NCI-H69 (cell line): ENCODE results near the gene TAP2.

ENCODE experiments used
- DNase-seq: peaks from one replicate; lab custom pipeline; 2025; lab: John Stamatoyannopoulos, UW

TAP2 gene

DNA sequence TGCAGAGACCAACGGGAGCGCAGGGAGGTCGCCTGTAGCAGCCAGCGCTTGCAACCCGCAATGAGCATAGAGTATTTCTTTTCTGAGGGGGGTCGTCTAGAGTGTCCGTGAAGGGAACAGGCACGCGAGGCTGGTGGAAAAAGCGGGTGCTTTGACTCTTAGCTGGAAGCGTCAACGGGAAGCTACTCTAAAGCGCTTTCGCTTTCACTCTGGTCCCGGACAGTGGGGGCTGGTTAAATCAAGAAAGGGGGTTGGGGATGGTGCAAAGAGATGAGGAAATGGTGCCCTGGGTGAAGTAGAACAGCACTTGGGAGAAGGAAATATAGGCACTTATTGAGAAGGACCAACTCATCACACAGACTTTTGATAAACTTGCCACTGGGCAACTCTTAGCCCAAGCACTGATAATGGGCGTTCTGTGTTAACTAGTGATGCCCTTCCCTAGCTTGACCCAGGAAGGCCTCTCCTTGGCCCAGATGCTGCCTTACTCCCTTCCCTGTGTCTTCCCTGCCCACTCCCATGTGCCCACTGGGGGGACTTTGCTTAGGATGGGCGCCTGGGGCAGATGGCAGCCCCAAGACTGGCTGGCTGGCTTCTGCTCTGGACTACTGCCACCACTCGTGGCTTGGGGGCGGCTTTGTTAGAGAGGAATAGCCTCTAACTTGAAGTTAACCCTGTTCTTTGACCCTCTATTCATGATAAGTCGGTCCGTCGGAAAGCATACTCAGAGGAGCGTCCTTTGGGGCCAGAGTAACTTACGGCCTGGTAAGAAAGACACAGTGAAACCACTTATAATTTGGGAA, 16.0 kb upstream of the TAP2 start:
- DNase-seq: no peak

DNA sequence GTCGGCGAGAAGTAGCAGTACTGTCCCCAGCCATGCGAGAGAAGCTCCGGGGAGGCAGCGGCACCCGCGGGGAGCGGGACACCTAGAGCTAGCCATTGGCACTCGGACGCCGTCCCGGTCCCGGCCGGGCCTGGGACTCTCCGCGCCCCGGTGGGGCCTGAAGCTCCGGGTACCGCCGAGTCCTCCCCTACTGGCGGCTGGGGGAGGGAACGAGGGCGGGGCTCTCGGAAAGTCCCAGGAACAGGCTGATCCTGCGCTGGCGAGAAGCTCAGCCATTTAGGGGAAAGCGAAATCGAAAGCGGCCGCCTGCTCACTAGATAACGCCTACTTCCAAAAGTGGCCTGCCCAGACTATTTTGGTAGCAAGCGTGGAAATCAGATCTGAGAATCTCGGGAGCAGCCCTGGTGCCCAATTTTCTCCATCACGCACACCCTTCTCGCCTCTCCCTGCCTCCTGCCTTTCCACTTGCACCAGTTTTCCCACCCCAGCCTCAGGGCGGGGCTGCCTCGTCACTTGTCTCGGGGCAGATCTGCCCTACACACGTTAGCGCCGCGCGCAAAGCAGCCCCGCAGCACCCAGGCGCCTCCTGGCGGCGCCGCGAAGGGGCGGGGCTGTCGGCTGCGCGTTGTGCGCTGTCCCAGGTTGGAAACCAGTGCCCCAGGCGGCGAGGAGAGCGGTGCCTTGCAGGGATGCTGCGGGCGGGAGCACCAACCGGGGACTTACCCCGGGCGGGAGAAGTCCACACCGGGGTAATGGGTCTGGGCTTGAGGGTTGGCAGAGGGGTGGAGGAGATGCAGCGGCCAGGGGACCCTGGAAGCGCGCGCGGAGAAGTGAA, 15.2 kb upstream of the TAP2 start, which contains the start of the genes PSMB9 and TAP1:
Gene PSMB9, plus strand, starts transcription at position 652 of the 835 bp plus-strand sequence. Its CDS starts 38 bp downstream, at position 690.
Gene TAP1, minus strand, starts transcription at position 164 of the 835 bp plus-strand sequence. Its CDS starts 68 bp downstream, at position 96.
- DNase-seq: peak; percentile 85

- DNase-seq: peak; percentile 38
Measured at GRCh38 chr6:32852844-32853540, 14.5 kb upstream of the TAP2 start.

GRCh38 chr6:32852018-32852843, 13.7 kb upstream of the TAP2 start:
- no peak for DNase-seq

- no peak for DNase-seq
Measured at GRCh38 chr6:32851025-32851424, 12.5 kb upstream of the TAP2 start.

- no peak for DNase-seq
Measured at GRCh38 chr6:32849126-32849525, 10.6 kb upstream of the TAP2 start.

DNA sequence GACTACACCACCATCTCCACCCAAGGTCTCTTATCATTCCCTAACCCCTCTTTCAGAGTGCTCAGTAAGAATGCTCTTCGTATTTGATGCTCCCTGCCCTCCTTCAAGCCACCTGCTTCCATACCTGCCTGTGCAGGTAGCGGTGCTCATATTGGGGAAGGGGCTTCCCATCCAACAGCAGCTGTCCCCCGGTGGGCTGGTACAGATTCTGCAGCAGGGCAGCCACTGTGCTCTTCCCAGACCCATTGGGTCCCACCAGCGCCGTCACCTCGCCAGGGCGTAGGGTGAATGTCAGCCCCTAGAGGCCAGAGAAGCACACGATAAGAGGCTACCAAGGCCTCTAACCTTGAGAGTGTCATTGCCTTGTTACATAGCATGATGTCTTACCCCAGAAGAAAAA, 9.3 kb upstream of the TAP2 start:
- no peak for DNase-seq

GRCh38 chr6:32847004-32847403, 8.5 kb upstream of the TAP2 start:
- no peak for DNase-seq

DNA sequence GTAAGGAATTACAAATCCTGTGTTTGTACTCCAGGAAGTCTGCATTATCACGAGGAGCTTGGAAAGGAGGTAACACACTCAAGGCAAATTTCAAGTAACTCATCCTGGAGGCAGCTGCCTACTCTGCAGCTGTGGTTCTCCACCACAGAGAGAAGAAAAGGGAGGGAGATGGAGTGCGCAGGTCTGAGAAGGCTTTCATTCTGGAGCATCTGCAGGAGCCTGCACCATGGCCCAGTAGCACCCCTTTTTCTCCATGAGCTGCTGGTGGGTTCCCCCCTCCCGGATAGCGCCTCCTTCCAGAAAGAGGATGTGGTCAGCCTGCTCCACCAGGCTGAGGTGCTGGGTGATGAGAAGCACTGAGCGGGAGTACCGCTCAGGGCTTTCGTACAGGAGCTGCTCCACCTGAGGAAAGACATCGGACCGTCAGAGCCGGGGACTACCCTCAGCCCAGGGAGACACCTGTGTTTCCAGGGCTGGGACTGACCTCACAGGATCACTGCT, 6.9 kb upstream of the TAP2 start:
- DNase-seq: no peak

DNA sequence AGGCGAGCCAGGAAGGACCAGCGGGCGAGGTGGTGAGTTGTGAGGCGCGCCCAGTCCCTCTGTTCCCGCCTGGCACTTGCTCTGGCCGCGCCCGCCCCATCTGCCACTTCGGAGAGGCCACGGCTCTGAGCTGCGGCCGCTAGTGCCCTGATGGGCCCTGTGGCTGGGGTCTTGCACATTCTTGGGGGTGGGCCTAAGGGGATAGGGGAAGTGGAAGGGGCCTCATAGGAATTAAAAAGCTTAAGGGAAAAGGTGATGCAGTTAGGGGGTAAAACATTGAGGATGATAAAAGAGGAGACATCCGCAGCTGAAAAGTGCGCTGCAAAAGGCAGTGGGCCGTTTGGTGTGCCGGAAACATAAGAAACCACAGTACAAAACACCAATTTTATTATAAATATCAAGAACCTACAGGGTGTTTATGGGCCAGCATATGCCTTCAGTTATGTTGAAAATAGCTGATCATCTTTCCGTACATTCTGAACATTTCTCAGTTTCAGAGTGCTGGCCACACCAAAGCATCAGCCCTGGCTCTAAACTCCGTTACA, 6.4 kb upstream of the TAP2 start:
- DNase-seq: no peak

GRCh38 chr6:32843979-32844838, 5.7 kb upstream of the TAP2 start, which contains the start of gene PSMB8:
Gene PSMB8, minus strand, starts transcription at chr6:32844047. Its CDS starts 51 bp downstream, at chr6:32843996.
- DNase-seq: peak; percentile 95

DNA sequence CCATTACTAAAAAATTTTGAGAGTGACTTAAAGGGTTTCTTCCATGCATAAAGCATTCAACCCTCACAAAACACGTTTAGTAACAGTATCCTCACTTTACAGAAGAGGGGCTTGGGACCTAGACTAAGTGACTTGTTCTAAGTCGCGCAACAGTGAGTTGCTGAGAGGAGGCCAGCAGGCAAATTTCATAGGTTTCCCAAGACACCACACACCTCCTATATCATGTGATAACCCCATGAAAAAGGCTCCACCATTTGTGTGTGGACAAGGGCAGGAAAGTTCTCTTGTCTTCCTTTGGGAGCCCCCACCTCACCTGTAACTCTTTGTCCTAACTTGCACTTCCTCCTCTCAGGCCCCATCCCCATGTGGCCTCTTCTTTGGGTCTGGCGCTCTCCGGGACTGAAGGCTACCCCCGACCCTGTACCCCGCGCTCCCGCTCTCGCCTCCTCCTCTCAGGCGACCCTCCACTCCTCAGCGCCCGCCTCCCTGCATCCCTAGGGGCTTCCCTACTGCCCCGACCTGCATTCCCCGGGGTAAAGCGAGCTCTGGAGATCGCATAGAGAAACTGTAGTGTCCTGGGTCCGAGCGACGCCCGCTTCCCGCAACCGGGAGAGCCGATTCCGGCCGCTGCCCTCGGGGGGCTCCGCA, 4.9 kb upstream of the TAP2 start:
- DNase-seq: peak; percentile 5

GRCh38 chr6:32842690-32843089, 4.2 kb upstream of the TAP2 start:
- DNase-seq: no peak

DNA sequence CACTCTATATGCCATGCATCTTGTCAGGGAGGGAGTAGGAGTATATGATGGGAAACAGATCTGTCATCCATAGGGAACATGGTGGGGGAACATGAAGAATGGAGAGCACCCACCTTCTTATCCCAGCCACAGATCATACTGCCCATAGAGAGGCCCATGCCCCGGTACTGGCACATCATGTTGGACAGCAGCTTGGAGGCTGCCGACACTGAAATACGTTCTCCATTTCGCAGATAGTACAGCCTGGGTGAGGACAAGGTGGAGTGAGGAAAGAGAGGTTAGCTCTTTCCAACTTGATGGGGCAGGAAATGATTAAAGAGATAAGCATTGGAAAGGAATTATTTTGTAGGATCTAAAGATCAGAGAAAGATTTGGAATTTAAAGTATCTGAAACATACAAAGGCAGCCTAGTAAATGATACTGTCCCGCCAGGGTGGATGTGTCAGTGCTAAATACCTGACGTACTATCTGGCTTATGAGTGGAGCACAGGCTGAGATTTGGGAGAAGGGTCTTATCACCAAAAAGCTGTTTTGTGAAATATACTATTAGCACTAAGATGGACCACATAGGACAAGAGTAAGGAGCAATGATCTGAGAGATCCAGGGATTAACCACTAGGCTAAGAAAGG, 3.6 kb upstream of the TAP2 start:
- no peak for DNase-seq

DNA sequence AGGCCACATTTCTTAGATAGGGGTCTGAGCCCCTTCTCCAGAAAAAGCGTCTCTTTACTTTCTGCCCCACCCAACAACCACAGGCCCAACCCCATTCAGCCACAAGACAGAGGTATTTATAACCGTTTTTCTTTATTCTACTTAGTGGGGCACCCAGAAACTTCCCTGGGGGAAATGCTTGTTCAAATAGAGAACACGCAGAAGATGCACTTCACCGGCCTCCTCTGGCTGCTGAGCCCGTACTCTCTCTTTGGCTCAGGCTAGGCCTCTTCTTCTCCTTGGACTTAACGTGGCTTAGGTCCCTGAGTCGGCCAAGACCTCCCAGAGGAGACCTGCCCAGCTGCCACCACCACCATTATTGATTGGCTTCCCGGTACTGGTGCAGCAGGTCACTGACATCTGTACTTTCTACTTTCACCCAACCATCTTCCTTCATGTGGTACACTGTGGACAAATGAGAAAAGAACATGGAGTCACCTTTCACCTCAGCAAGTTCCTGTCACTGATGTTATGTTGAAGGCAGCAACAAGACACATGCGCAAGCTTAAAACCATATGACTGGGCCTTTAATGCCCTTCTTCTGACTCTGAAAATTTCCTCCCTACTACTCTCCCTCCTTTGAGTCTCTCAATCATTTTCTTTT, 2.2 kb upstream of the TAP2 start:
- DNase-seq: no peak

DNA sequence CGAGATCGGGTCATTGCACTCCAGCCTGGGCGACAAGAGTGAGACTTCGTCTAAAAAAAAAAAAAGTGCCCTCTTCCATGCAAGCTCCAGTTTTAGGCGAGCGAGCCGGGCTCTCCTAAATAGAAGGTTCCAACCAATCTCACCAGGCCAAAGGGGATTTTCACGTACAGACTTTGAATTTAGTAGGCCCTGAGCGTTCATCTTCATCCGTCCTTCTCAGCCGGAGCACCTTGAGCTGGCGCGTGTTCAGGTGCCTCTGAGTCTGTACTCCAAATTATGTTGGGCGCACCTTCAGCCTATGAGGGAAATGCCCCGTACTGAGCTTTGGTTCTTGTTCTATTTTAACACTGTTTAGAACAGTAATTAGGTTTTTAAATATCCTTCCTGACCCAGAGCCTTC, 817 bp upstream of the TAP2 start:
- DNase-seq: no peak

GRCh38 chr6:32837651-32838113, 857 bp downstream of the TAP2 start:
- DNase-seq: no peak

DNA sequence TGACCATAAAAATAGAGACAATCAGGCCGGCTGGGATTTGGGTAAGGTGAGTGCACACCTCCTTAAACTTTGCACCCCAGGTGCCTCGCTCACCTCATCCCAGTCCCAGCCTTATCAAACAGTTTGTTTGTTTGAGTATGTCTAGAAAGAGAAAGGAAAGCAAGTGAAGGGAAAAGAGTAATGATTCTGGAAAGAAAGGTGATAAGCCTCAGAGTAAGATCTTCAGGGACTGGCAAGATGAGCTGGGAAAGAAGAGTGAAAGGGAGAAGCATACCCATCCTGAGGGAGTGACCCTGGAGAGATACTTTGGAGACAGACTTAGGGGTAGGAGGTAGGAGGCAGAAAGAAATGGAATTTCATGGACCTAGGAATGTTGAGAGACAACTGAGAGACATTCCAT, 1.7 kb downstream of the TAP2 start:
- no peak for DNase-seq
